ENCODE measurements around the gene SLC25A38. TPM values are rescaled to one million over a fixed set of nuclear protein-coding genes. Genes with fewer than 3 reads are reported as not detected.
"Not testable (repeated sequence)": the region's sequence is repeated elsewhere in the genome, so short reads cannot be mapped to it uniquely, and the experiment has no call there.

SLC25A38 gene
- total RNA-seq, 1 experiment from 2014 or later = 54.6 TPM

DNA sequence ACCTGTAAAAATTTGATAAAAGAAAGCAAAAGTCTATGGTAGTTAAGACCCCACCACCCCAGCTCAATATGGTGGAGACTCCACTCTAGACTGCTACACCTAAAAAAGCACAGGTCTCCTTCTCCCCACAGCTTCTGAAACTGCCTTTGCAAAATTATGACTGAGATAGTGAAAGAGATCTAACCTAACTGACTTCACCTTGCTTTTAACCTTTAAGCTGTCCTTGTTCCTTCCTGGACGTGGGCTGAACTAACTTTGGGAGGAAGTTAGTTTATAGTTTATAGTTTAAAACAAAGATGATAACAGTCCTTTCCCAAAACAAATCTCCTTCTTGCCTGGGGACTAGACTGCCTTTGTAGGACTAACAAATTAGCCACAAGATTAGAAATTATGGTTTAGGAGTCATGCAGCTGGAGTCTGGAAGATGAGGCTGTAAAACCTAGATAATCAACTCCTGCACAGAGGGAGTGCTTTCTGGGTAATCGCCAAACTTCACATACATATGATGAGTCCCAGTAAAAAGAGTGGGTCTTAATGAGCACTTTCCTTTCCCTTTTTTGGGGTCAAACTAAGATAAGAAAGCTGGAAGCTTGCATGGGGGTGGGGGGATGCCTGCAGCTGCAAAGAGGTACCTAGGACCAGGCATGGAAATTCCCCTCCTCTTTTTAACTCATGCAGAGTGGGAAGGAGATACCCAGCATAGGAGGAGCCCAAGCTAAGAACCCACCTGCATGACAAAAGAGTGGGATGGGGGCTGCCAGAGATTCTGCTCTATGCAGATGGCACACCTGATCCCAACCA lies 36.2 kb upstream of the SLC25A38 start:
- Histone ChIP-seq H3K9me3 (ENCODE audit: low read length) (no peaks in the 10 kb centered on the region), H3K27me3 (ENCODE audit: low read length) (no peaks in the 10 kb centered on the region), H3K9me2 (replicated peaks; ENCODE audit: insufficient read depth, low read length) (no peaks in the 10 kb centered on the region), H3K4me2 (ENCODE audit: low read depth, low read length, poor library complexity, severe bottlenecking) (no peak overlapping the region), H3K4me1 (ENCODE audit: low read length) (no peaks in the 10 kb centered on the region), H4K20me1 (ENCODE audit: insufficient read depth, low read depth, low read length) (no peaks in the 10 kb centered on the region; the same call in 1 of the 2 replicates), H3K27ac (ENCODE audit: low read length) (no peak overlapping the region), H3K79me2 (ENCODE audit: low read length) (no peaks in the 10 kb centered on the region), H3K9ac (ENCODE audit: low read length) (no peak overlapping the region), H3K36me3 (ENCODE audit: insufficient read depth, low read length) (no peaks in the 10 kb centered on the region), H2AFZ (ENCODE audit: low read length) (no peak overlapping the region), H3K4me3 (ENCODE audit: low read length) (no peak overlapping the region)
- no peak for DNase-seq

DNA sequence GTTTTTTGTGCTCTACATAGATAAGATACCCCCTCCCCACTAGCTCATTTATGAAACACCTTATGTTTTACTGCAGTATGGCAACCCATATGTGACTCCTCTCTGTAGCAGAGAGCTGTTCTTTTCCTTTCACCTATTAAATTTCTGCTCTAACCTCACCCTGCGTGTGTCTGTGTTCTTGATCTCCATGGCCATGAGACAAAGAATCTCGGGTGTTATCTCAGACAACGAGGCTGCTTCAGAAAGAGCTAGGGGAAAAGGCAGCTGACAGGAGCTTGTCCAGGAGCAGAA lies 35.6 kb upstream of the SLC25A38 start:
- Histone ChIP-seq H3K9me3 (ENCODE audit: low read length) (no peaks in the 10 kb centered on the region), H3K4me1 (ENCODE audit: low read length) (no peaks in the 10 kb centered on the region), H3K9ac (ENCODE audit: low read length) (no peak overlapping the region), H3K4me3 (ENCODE audit: low read length) (no peak overlapping the region), H3K9me2 (replicated peaks; ENCODE audit: insufficient read depth, low read length) (no peaks in the 10 kb centered on the region), H3K36me3 (ENCODE audit: insufficient read depth, low read length) (no peaks in the 10 kb centered on the region), H3K4me2 (ENCODE audit: low read depth, low read length, poor library complexity, severe bottlenecking) (no peak overlapping the region), H3K79me2 (ENCODE audit: low read length) (no peaks in the 10 kb centered on the region), H3K27ac (ENCODE audit: low read length) (no peak overlapping the region), H2AFZ (ENCODE audit: low read length) (no peak overlapping the region), H3K27me3 (ENCODE audit: low read length) (no peaks in the 10 kb centered on the region), H4K20me1 (ENCODE audit: insufficient read depth, low read depth, low read length) (no peaks in the 10 kb centered on the region; the same call in 1 of the 2 replicates)
- no peak for DNase-seq

DNA sequence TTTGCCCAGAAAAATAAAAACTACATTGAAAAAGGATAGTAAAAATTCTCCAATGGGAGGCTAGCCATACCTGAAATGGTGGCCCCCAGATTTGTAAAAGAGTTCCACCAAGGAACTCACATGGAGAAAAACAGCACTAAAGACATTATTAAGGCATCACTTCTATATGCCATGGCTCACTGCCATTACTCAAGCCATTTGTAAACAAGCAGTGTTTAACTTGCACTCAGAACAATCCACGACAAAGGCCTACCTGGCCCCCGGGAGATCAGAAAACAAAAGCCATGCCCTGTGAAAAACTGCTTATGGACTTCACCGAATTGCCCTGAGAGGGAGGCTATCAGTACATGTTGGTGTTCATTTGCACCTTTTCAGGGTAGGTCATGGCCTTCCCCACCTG lies 34.1 kb upstream of the SLC25A38 start:
- no peaks in the 10 kb centered on the region; the same call in 1 of the 2 replicates for H4K20me1 ChIP-seq (ENCODE audit: insufficient read depth, low read depth, low read length)
- DNase-seq = no peak
- H2AFZ ChIP-seq (ENCODE audit: low read length) = no peak overlapping the region
- no peak overlapping the region for H3K4me2 ChIP-seq (ENCODE audit: low read depth, low read length, poor library complexity, severe bottlenecking)
- H3K4me1 ChIP-seq (ENCODE audit: low read length) = no peaks in the 10 kb centered on the region
- H3K9me3 ChIP-seq (ENCODE audit: low read length) = no peaks in the 10 kb centered on the region
- H3K27me3 ChIP-seq (ENCODE audit: low read length) = no peaks in the 10 kb centered on the region
- H3K4me3 ChIP-seq (ENCODE audit: low read length) = no peak overlapping the region
- H3K9me2 ChIP-seq (replicated peaks; ENCODE audit: insufficient read depth, low read length) = no peaks in the 10 kb centered on the region
- no peaks in the 10 kb centered on the region for H3K79me2 ChIP-seq (ENCODE audit: low read length)
- no peak overlapping the region for H3K9ac ChIP-seq (ENCODE audit: low read length)
- H3K36me3 ChIP-seq (ENCODE audit: insufficient read depth, low read length) = no peaks in the 10 kb centered on the region
- no peak overlapping the region for H3K27ac ChIP-seq (ENCODE audit: low read length)

DNA sequence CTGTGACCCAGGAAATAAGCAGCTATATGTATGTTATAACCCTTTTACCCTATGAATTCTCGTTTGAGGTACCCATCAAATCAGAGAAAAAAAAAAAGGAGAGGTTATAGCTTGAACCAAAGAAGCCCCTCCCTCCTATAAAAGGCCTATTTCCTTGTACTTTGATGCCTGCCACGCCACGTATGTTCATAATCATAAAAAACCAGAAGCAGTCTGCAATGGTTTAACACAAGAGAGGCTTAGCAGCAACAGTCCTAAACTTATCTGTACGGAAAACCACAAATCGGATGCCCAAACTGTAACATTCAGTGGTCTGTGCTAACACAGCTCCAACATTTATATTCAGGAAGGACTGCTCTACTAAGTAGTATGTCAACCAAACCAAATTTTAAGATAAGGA lies 32.5 kb upstream of the SLC25A38 start:
- H3K36me3 ChIP-seq (ENCODE audit: insufficient read depth, low read length) = no peaks in the 10 kb centered on the region
- no peak overlapping the region for H2AFZ ChIP-seq (ENCODE audit: low read length)

GRCh38 chr3:39351134-39351533 lies 32.0 kb upstream of the SLC25A38 start:
- H3K4me2 ChIP-seq (ENCODE audit: low read depth, low read length, poor library complexity, severe bottlenecking); H3K27me3 ChIP-seq (ENCODE audit: low read length); H3K79me2 ChIP-seq (ENCODE audit: low read length); H2AFZ ChIP-seq (ENCODE audit: low read length); H4K20me1 ChIP-seq (ENCODE audit: insufficient read depth, low read depth, low read length); H3K36me3 ChIP-seq (ENCODE audit: insufficient read depth, low read length); H3K4me1 ChIP-seq (ENCODE audit: low read length); DNase-seq; H3K9me3 ChIP-seq (ENCODE audit: low read length); H3K27ac ChIP-seq (ENCODE audit: low read length); H3K9ac ChIP-seq (ENCODE audit: low read length); H3K9me2 ChIP-seq (replicated peaks; ENCODE audit: insufficient read depth, low read length); H3K4me3 ChIP-seq (ENCODE audit: low read length): not testable (repeated sequence)

More for the DNA sequence above, 32.5 kb upstream of the SLC25A38 start:
- Histone ChIP-seq H3K27ac (ENCODE audit: low read length) (no peak overlapping the region), H3K4me1 (ENCODE audit: low read length) (no peaks in the 10 kb centered on the region), H3K9me3 (ENCODE audit: low read length) (no peaks in the 10 kb centered on the region), H4K20me1 (ENCODE audit: insufficient read depth, low read depth, low read length) (no peaks in the 10 kb centered on the region), H3K79me2 (ENCODE audit: low read length) (no peaks in the 10 kb centered on the region), H3K4me3 (ENCODE audit: low read length) (no peak overlapping the region), H3K4me2 (ENCODE audit: low read depth, low read length, poor library complexity, severe bottlenecking) (no peak overlapping the region), H3K9me2 (replicated peaks; ENCODE audit: insufficient read depth, low read length) (no peaks in the 10 kb centered on the region), H3K27me3 (ENCODE audit: low read length) (no peaks in the 10 kb centered on the region), H3K9ac (ENCODE audit: low read length) (no peak overlapping the region)
- DNase-seq = no peak

GRCh38 chr3:39353168-39353927 lies 29.8 kb upstream of the SLC25A38 start:
- H3K4me2 ChIP-seq (ENCODE audit: low read depth, low read length, poor library complexity, severe bottlenecking); DNase-seq; H3K4me3 ChIP-seq (ENCODE audit: low read length); H3K4me1 ChIP-seq (ENCODE audit: low read length); H3K9ac ChIP-seq (ENCODE audit: low read length); H3K9me2 ChIP-seq (replicated peaks; ENCODE audit: insufficient read depth, low read length); H3K27me3 ChIP-seq (ENCODE audit: low read length); H3K9me3 ChIP-seq (ENCODE audit: low read length); H3K79me2 ChIP-seq (ENCODE audit: low read length); H4K20me1 ChIP-seq (ENCODE audit: insufficient read depth, low read depth, low read length); H3K36me3 ChIP-seq (ENCODE audit: insufficient read depth, low read length); H2AFZ ChIP-seq (ENCODE audit: low read length); H3K27ac ChIP-seq (ENCODE audit: low read length): not testable (repeated sequence)

- Histone ChIP-seq H4K20me1 (ENCODE audit: insufficient read depth, low read depth, low read length) (no peaks in the 10 kb centered on the region), H3K4me2 (ENCODE audit: low read depth, low read length, poor library complexity, severe bottlenecking) (no peak overlapping the region), H3K9ac (ENCODE audit: low read length) (no peak overlapping the region), H3K9me3 (ENCODE audit: low read length) (no peaks in the 10 kb centered on the region), H3K9me2 (replicated peaks; ENCODE audit: insufficient read depth, low read length) (no peaks in the 10 kb centered on the region), H3K4me1 (ENCODE audit: low read length) (no peaks in the 10 kb centered on the region), H3K36me3 (ENCODE audit: insufficient read depth, low read length) (no peaks in the 10 kb centered on the region), H3K27me3 (ENCODE audit: low read length) (no peaks in the 10 kb centered on the region), H3K79me2 (ENCODE audit: low read length) (no peaks in the 10 kb centered on the region), H3K4me3 (ENCODE audit: low read length) (no peak overlapping the region), H3K27ac (ENCODE audit: low read length) (no peak overlapping the region), H2AFZ (ENCODE audit: low read length) (no peak overlapping the region)
- DNase-seq = no peak
Observed at GRCh38 chr3:39358333-39358732, 24.8 kb upstream of the SLC25A38 start.

DNA sequence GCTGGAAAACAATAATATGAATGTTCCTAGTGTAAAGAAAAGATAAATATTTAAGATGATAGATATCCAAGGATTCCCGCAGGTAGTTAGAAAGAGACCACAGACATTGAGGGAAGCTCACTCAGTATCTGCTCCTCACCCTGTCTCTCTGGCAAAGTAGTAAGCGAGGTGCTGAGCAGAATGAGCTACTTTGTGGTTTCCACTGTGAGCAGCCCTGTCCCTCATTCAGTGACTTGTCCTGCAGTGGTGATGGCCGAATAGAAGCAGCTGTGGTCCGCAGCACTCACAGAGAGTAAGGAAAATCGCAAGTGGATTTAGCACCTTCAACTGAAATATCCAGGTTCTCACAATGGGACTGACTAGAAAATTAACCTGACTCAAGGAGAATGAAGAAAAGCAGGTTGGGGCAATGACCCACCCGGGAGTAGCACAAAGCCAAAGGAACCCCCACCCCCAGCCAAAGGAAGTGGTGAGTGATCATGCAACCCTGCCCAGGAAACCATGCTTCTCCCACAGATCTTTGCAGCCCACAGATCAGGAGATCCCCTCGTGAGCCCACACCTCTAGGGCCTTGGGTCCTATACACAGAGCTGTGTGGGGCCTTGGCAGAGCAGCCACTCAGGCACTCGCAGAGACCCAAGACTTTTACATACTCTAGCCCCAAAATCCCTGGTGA lies 21.8 kb upstream of the SLC25A38 start:
- Histone ChIP-seq H2AFZ (ENCODE audit: low read length) (no peak overlapping the region), H4K20me1 (ENCODE audit: insufficient read depth, low read depth, low read length) (no peaks in the 10 kb centered on the region), H3K9me3 (ENCODE audit: low read length) (no peaks in the 10 kb centered on the region), H3K27ac (ENCODE audit: low read length) (no peak overlapping the region), H3K9me2 (replicated peaks; ENCODE audit: insufficient read depth, low read length) (no peaks in the 10 kb centered on the region), H3K4me3 (ENCODE audit: low read length) (no peak overlapping the region), H3K36me3 (ENCODE audit: insufficient read depth, low read length) (no peaks in the 10 kb centered on the region), H3K27me3 (ENCODE audit: low read length) (no peaks in the 10 kb centered on the region), H3K4me1 (ENCODE audit: low read length) (no peaks in the 10 kb centered on the region), H3K4me2 (ENCODE audit: low read depth, low read length, poor library complexity, severe bottlenecking) (no peak overlapping the region), H3K79me2 (ENCODE audit: low read length) (no peaks in the 10 kb centered on the region), H3K9ac (ENCODE audit: low read length) (no peak overlapping the region)
- DNase-seq = no peak

Data from Karpas-422 (cell line).